ENCODE data around the gene MEPCE. TPM values are rescaled to one million over a fixed set of nuclear protein-coding genes. Genes with fewer than 3 reads are reported as not detected.
"Not testable (repeated sequence)": the region's sequence is repeated elsewhere in the genome, so short reads cannot be mapped to it uniquely, and the experiment has no call there.

MEPCE gene, protein sequence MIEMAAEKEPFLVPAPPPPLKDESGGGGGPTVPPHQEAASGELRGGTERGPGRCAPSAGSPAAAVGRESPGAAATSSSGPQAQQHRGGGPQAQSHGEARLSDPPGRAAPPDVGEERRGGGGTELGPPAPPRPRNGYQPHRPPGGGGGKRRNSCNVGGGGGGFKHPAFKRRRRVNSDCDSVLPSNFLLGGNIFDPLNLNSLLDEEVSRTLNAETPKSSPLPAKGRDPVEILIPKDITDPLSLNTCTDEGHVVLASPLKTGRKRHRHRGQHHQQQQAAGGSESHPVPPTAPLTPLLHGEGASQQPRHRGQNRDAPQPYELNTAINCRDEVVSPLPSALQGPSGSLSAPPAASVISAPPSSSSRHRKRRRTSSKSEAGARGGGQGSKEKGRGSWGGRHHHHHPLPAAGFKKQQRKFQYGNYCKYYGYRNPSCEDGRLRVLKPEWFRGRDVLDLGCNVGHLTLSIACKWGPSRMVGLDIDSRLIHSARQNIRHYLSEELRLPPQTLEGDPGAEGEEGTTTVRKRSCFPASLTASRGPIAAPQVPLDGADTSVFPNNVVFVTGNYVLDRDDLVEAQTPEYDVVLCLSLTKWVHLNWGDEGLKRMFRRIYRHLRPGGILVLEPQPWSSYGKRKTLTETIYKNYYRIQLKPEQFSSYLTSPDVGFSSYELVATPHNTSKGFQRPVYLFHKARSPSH
- total RNA-seq (100 to 1,000 TPM in 1 of 5 donors, 10 to 100 TPM in 4; 14.1 to 117 (median 28.1) TPM), polyA plus RNA-seq (10 to 100 TPM; 17.4 to 21.4 (median 20.0) TPM)
- long read RNA-seq, donor 1, partial matches to known transcripts, result 0 of 1 reads
- long read RNA-seq, donor 1, other reads (novel, unspliced or antisense), result 0 of 1 reads
- long read RNA-seq, donor 2, partial matches to known transcripts, result 0 of 4 reads
- long read RNA-seq, donor 2, other reads (novel, unspliced or antisense), result 0 of 4 reads
- long read RNA-seq, donor 3, partial matches to known transcripts, result 0 of 1 reads
- long read RNA-seq, donor 3, other reads (novel, unspliced or antisense), result 0 of 1 reads
- long read RNA-seq, donor 4, result 0 reads
- long read RNA-seq, donor 5, transcript MEPCE-201 (4 exons, 3,030 nt), result major isoform, 8 of 8 reads
- long read RNA-seq, donor 5, partial matches to known transcripts, result 0 of 8 reads
- long read RNA-seq, donor 5, other reads (novel, unspliced or antisense), result 0 of 8 reads
- long read RNA-seq, donor 6, transcript MEPCE-201 (4 exons, 3,030 nt), result major isoform, 6 of 7 reads
- long read RNA-seq, donor 6, partial matches to known transcripts, result 0 of 7 reads
- long read RNA-seq, donor 6, other reads (novel, unspliced or antisense), result 0 of 7 reads
- long read RNA-seq, donor 7, transcript MEPCE-201 (4 exons, 3,030 nt), result major isoform, 9 of 9 reads
- long read RNA-seq, donor 7, partial matches to known transcripts, result 0 of 9 reads
- long read RNA-seq, donor 7, other reads (novel, unspliced or antisense), result 0 of 9 reads
- long read RNA-seq, donor 8, partial matches to known transcripts, result 0 of 3 reads
- long read RNA-seq, donor 8, other reads (novel, unspliced or antisense), result 0 of 3 reads
- long read RNA-seq, donor 9, partial matches to known transcripts, result 0 of 3 reads
- long read RNA-seq, donor 9, other reads (novel, unspliced or antisense), result 0 of 3 reads
- long read RNA-seq, donor 10, partial matches to known transcripts, result 0 of 2 reads
- long read RNA-seq, donor 10, other reads (novel, unspliced or antisense), result 0 of 2 reads

GRCh38 chr7:100429637-100430492 is at the start of gene MEPCE:
Gene MEPCE (plus strand): TSS chr7:100429831. CDS start chr7:100430019, 188 bp downstream.
- no peak for TF ChIP-seq EP300 (IDR thresholded peaks at IDR 0.05)
- TF ChIP-seq POLR2AphosphoS5 (IDR thresholded peaks at IDR 0.05), result peak in 1 of 3 donors; percentile 59
- H3K4me1 ChIP-seq, result peaks cover 33 to 55% (median 53%) of the 10 kb centered on the region in 4 donors
- H3K36me3 ChIP-seq, result peaks cover 12 to 42% (median 31%) of the 10 kb centered on the region in 4 donors
- intact Hi-C loops (cut with DNase I; ENCODE audit: low total_unique reads), result no loop called here
- no peaks in the 10 kb centered on the region for H3K27me3 ChIP-seq
- H3K4me3 ChIP-seq, result peak within 1 kb of the TSS; percentile 76 to 99 (median 85)
- no peaks in the 10 kb centered on the region for H3K9me3 ChIP-seq
- WGBS, 5 donors, result 0 to 1% (median 0%) methylated on average over 57 to 95 of the region's 95 CpGs
- DNase-seq, result peak; percentile 96 to 99
- H3K27ac ChIP-seq, result peak within 1 kb of the TSS; percentile 98 to 100 (median 100)

DNA sequence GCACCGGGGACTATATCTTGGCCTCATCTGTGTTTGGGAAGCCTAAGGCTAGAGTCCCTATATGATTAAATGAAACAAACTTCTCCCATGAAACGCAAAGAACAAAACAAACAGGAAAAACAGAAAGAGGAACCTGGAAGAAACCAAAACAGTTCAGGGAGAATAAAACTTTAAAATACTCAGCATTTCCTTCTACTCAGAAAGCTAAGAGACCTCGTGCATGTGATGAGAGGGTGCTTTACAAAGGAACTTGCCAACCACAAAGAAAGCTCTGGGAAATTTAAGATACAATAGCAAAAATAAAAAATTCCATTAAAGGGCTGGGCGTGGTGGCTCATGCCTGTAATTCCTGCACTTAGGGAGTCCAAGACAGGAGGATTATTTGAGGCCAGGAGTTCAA is 49.4 kb upstream of the MEPCE start:
- Histone ChIP-seq H3K27ac (peak overlapping the region in 2 of 5 donors; percentile 50 to 53), H3K9me3 (no peaks in the 10 kb centered on the region), H3K4me1 (no peaks in the 10 kb centered on the region), H3K4me3 (no peak overlapping the region), H3K36me3 (no peaks in the 10 kb centered on the region), H3K27me3 (no peaks in the 10 kb centered on the region)
- DNase-seq, result no peak
- intact Hi-C loops (cut with DNase I; ENCODE audit: low total_unique reads), result no loop called here
- TF ChIP-seq EP300 (IDR thresholded peaks at IDR 0.05) (no peak), POLR2AphosphoS5 (IDR thresholded peaks at IDR 0.05) (no peak), POLR2A (IDR thresholded peaks at IDR 0.05) (no peak)
- TF ChIP-seq, protein P1, sequence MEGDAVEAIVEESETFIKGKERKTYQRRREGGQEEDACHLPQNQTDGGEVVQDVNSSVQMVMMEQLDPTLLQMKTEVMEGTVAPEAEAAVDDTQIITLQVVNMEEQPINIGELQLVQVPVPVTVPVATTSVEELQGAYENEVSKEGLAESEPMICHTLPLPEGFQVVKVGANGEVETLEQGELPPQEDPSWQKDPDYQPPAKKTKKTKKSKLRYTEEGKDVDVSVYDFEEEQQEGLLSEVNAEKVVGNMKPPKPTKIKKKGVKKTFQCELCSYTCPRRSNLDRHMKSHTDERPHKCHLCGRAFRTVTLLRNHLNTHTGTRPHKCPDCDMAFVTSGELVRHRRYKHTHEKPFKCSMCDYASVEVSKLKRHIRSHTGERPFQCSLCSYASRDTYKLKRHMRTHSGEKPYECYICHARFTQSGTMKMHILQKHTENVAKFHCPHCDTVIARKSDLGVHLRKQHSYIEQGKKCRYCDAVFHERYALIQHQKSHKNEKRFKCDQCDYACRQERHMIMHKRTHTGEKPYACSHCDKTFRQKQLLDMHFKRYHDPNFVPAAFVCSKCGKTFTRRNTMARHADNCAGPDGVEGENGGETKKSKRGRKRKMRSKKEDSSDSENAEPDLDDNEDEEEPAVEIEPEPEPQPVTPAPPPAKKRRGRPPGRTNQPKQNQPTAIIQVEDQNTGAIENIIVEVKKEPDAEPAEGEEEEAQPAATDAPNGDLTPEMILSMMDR (IDR thresholded peaks at IDR 0.05), result no peak
- WGBS, 5 donors, result 72 to 82% (median 78%) methylated on average over 4 of the region's 4 CpGs

DNA sequence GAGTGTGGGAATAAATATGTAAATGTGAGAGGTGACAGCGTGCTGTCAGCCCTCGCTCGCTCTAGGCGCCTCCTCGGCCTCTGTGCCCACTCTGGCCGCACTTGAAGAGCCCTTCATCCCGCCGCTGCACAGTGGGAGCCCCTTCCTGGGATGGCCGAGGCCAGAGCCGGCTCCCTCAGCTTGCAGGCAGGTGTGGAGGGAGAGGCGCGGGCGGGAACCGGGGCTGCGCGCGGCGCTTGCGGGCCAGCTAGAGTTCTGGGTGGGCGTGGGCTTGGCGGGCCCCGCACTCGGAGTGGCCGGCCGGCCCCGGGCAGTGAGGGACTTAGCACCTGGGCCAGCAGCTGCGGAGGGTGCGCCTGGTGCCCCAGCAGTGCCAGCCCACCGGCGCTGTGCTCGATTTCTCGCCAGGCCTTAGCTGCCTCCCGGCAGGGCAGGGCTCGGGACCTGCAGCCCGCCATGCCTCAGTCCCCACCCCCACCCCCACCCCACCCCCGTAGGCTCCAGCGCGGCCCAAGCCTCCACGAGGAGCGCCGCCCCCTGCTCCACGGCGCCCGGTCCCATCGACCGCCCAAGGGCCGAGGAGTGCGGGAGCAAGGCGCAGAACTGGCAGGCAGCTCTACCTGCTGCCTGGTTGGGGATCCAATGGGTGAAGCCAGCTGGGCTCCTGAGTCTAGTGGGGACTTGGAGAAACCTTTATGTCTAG is 47.9 kb upstream of the MEPCE start:
- WGBS, 5 donors, result 63 to 89% (median 74%) methylated on average over 13 to 49 of the region's 49 CpGs
- H3K36me3 ChIP-seq; H3K9me3 ChIP-seq; H3K4me1 ChIP-seq; DNase-seq; H3K27ac ChIP-seq; intact Hi-C loops (cut with DNase I; ENCODE audit: low total_unique reads); H3K27me3 ChIP-seq: not testable (repeated sequence)
- H3K4me3 ChIP-seq, result peak overlapping the region in 1 of 4 donors; percentile 11

DNA sequence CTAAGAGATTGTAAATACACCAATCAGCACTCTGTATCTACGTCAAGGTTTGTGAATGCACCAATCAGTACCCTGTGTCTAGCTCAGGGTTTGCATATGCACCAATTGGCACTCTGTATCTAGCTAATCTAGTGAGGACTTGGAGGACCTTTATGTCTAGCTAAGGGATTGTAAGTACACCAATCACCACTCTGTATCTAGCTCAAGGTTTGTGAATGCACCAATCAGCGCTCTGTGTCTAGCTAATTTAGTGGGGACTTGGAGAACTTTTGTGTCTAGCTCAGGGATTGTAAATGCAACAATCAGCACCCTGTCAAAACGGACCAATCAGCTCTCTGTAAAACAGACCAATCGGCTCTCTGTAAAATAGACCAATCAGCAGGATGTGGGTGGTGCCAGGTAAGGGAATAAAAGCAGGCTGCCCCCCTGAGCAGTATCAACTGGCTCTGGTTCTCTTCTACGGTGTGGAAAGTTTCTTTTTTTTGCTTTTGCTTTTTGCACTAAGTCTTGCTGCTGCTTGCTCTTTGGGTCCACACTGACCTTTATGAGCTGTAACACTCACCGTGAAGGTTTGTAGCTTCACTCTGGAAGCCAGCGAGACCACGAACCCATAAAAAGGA is 47.3 kb upstream of the MEPCE start:
- H3K9me3 ChIP-seq; H3K4me1 ChIP-seq; H3K27me3 ChIP-seq; H3K36me3 ChIP-seq; intact Hi-C loops (cut with DNase I; ENCODE audit: low total_unique reads); DNase-seq: not testable (repeated sequence)
- peak overlapping the region in 1 of 4 donors; percentile 11 for H3K4me3 ChIP-seq
- WGBS, 5 donors, result 82 to 85% (median 83%) methylated on average over 8 of the region's 8 CpGs
- H3K27ac ChIP-seq, result peak overlapping the region in 1 of 5 donors; percentile 22

All from stomach (tissue), 19 donors.